Erythroblast (primary cell): Measurements from ENCODE around the gene XPNPEP3.
A peak's percentile ranks its signal among the peaks of the same experiment; 100 is the strongest.

Experiments
- GATA1 ChIP-seq: IDR thresholded peaks from 2 replicates; pipeline ENCODE4 v1.6.1; 2011; ENCODE audit warnings: low read depth, mild to moderate bottlenecking, control low read depth, low read length, moderate library complexity
- POLR2A ChIP-seq: IDR thresholded peaks from 2 replicates; pipeline ENCODE4 v1.6.1; 2011; ENCODE audit warnings: mild to moderate bottlenecking, low read length

DNA sequence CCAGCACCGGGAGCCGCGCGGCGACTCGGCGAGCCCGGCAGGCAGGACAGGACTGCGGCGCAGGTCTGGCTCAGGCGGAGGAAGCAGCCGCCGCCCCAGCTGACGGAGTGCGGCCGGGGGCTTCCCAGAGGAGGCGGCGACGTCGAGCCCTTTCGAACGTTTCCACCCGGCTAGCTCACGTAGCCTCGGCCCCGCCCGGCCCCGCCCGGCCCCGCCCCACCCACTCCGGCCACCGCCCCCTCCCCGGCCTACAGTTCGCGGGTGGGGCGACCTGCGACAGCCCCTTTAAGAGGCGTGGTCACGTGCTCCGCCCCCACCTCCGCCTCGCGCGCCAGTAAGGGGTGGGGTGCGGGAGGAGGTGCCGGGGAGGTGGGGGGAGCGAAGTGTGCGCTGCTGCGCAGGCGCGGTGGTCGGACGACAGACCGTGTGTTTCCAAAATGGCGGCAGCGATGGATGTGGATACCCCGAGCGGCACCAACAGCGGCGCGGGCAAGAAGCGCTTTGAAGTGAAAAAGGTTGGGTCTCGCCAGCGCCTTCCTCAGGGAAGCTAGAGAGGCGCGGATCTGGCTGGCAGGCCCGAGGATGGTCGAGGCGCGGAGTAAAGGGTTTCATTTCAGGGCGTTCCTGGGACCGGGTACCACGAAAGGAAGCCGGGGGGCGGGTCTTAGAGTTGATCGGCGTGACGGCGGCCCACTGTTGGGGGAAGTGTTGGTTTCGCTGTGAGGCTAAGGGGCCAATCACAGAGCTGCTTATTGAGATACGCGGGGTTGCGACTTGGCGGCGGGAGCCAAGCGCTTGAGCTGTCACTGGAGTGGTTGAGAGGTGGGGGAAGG, 94.2 kb downstream of the XPNPEP3 start, which contains the start of gene RBX1:
- TF ChIP-seq POLR2A (peak; percentile 79), GATA1 (no peak)
